Keratinocyte (primary cell): Measurements from ENCODE around the gene GPX4. TPM values are rescaled to one million over a fixed set of nuclear protein-coding genes. Genes with fewer than 3 reads are reported as not detected.

ENCODE experiments used
- DNase-seq: peaks from one replicate; pipeline ENCODE4 v3.0.0-alpha.2; 2011; ENCODE audit warnings: low read depth, missing footprints, low spot score
- FAIRE-seq: peaks from 2 replicates; lab custom pipeline; 2011; peaks lifted over from hg19 to GRCh38; lab: Jason Lieb, UNC
- H2AFZ ChIP-seq: 2 replicates; pipeline ENCODE4 v1.6.0; 2012; ENCODE audit warnings: low read length, control low read depth, inconsistent platforms; ENCODE audit not compliant: control insufficient read depth
- H3K27ac ChIP-seq: 2 replicates; pipeline ENCODE4 v1.5.1; 2011; ENCODE audit warnings: low read length; ENCODE audit not compliant: control insufficient read depth, insufficient read depth
- H3K27me3 ChIP-seq: 3 replicates; pipeline ENCODE4 v1.6.0; 2011; ENCODE audit warnings: low read length; ENCODE audit not compliant: control insufficient read depth, insufficient read depth; ENCODE audit errors: extremely low read depth
- H3K36me3 ChIP-seq, 2 experiments: 2 replicates in 1 of 2; 3 replicates in 1 of 2; pipeline ENCODE4 v1.5.1; 2011; ENCODE audit warnings: low read length in 2 of 2, mild to moderate bottlenecking in 1 of 2; ENCODE audit not compliant: control insufficient read depth in 2 of 2, insufficient read depth in 2 of 2; ENCODE audit errors: extremely low read depth in 1 of 2
- H3K4me1 ChIP-seq: 3 replicates; pipeline ENCODE4 v1.5.1; 2011; ENCODE audit warnings: low read length; ENCODE audit not compliant: control insufficient read depth, insufficient read depth; ENCODE audit errors: extremely low read depth
- H3K4me2 ChIP-seq: 3 replicates; pipeline ENCODE4 v1.6.0; 2011; ENCODE audit warnings: low read depth, low read length; ENCODE audit not compliant: control insufficient read depth, insufficient read depth; ENCODE audit errors: extremely low read depth
- H3K4me3 ChIP-seq, 3 experiments: fragments of 200-600 bp in 1 of 3; sonication (generic) in 1 of 3; 2 replicates in 2 of 3; 3 replicates in 1 of 3; pipeline ENCODE4 v1.5.1; 2011 to 2016; ENCODE audit warnings: low read length in 3 of 3, mild to moderate bottlenecking in 3 of 3, control low read depth in 2 of 3, inconsistent platforms in 1 of 3, low read depth in 1 of 3, mixed read lengths in 1 of 3, mixed run types in 1 of 3, moderate library complexity in 1 of 3; ENCODE audit not compliant: control insufficient read depth in 2 of 3, insufficient read depth in 2 of 3; ENCODE audit errors: extremely low read depth in 1 of 3
- H3K79me2 ChIP-seq: 2 replicates; pipeline ENCODE4 v1.6.0; 2012; ENCODE audit warnings: low read length; ENCODE audit not compliant: control insufficient read depth, insufficient read depth
- H3K9ac ChIP-seq: 3 replicates; pipeline ENCODE4 v1.6.0; 2011; ENCODE audit warnings: low read length; ENCODE audit not compliant: control insufficient read depth, insufficient read depth; ENCODE audit errors: extremely low read depth
- H3K9me1 ChIP-seq: 3 replicates; pipeline ENCODE4 v1.6.0; 2011; ENCODE audit warnings: low read length; ENCODE audit not compliant: control insufficient read depth, insufficient read depth; ENCODE audit errors: extremely low read depth
- H3K9me3 ChIP-seq: 2 replicates; pipeline ENCODE4 v1.5.1; 2012; ENCODE audit warnings: low read depth, low read length; ENCODE audit not compliant: control insufficient read depth
- H4K20me1 ChIP-seq: 3 replicates; pipeline ENCODE4 v1.6.0; 2011; ENCODE audit warnings: low read length; ENCODE audit not compliant: control insufficient read depth, insufficient read depth; ENCODE audit errors: extremely low read depth
- EZH2 ChIP-seq: IDR thresholded peaks from one replicate; pipeline ENCODE4 v1.6.1; 2012; ENCODE audit warnings: inconsistent platforms, mild to moderate bottlenecking, low read length, moderate library complexity
- dilution Hi-C: fragments of 300-500 bp; cut with MboI; formaldehyde crosslinking; loops from one replicate; pipeline ENCODE4 v1.7.0; 2020; ENCODE audit warnings: low sequenced_read_pairs; ENCODE audit not compliant: extremely low pct_ligation_motif_present
- polyA plus RNA-seq, 5 experiments: library from polyadenylated mRNA; depleted of rRNA in 3 of 5; stranded (reverse) in 3 of 5; stranded (forward) in 1 of 5; unstranded in 1 of 5; fragments of >200 nt; gene quantifications; 1 replicate in 1 of 5; 2 replicates in 3 of 5; 3 replicates in 1 of 5; pipeline versions ENCODE4 v1.2.1 to v1.2.3, GENCODE V29; 2011 to 2012; ENCODE audit warnings: missing spikeins in 2 of 5, low read depth in 1 of 5, low replicate concordance in 1 of 5
- TF ChIP-seq, protein P1 (sequence below), 3 experiments: IDR thresholded peaks in 1 of 3; conservative IDR thresholded peaks in 1 of 3; optimal IDR thresholded peaks in 1 of 3; 2 replicates in 2 of 3; 3 replicates in 1 of 3; pipeline versions ENCODE3 to v1.5.1; 2011; ENCODE audit warnings: low read length in 3 of 3, mild to moderate bottlenecking in 3 of 3, moderate library complexity in 2 of 3, control low read depth in 1 of 3, inconsistent platforms in 1 of 3; ENCODE audit not compliant: insufficient read depth in 2 of 3; ENCODE audit errors: extremely low read depth in 1 of 3

Gene GPX4
- polyA plus RNA-seq, 1 donor (not counting 4 experiments of a cell fraction or from before 2014, with no cell fraction given): 193 TPM

DNA sequence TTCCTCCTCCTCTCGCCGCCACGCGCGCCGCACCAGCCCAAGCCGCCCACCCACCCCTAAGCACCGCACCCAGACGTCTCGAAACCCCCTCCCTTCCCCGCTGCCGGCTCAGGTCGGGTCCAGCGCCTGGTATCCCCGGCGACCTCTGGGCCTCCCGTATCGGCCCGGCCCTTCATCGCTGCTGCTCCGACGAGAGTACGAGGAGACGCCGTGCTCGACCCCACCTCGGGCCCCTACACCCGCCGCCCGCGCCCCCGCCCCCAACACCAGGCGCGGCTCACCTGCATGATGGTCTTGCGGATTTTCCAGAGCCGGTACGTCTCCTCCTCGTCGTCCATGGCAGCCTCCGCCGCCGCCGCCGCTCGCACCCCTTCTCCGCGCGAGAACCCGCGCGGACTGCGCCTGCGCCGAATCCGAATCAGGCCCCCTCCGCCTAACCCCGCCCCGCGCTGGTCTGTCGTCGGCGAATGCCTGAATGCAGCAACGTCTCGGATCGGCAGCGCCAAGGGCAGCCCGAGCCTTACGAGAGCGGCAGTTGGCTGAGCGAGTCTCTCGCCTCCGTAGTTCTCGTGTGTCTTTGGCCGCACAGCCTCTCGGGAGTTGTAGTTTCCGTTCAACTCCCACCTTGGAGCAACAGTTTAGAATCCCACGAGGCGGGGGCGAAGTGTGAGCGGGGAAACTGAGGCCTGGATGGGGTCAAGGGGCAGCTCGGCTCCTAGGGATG lies 8.7 kb upstream of the GPX4 start, which contains the start of gene POLR2E:
Gene POLR2E (minus strand): TSS at position 398 of the 724 bp plus-strand sequence. CDS start 60 bp downstream, at position 338.
- Histone ChIP-seq H3K36me3 (peaks cover 8 to 11% of the 10 kb centered on the region in 2 experiments), H3K79me2 (peaks cover 33% of the 10 kb centered on the region), H3K4me2 (peak within 1 kb of the TSS; percentile 78), H3K9me1 (no peaks in the 10 kb centered on the region), H3K4me1 (peaks cover 18% of the 10 kb centered on the region), H3K27ac (peak within 1 kb of the TSS; percentile 64), H3K27me3 (no peaks in the 10 kb centered on the region), H3K9ac (peak within 1 kb of the TSS; percentile 91), H3K9me3 (peaks cover 2% of the 10 kb centered on the region), H4K20me1 (no peaks in the 10 kb centered on the region), H2AFZ (peak within 1 kb of the TSS; percentile 30), H3K4me3 (peak within 1 kb of the TSS; percentile 66 to 93 (median 72))
- FAIRE-seq (peak; percentile 44), DNase-seq (peak; percentile 82)
- no peak for TF ChIP-seq EZH2
- TF ChIP-seq, protein P1, sequence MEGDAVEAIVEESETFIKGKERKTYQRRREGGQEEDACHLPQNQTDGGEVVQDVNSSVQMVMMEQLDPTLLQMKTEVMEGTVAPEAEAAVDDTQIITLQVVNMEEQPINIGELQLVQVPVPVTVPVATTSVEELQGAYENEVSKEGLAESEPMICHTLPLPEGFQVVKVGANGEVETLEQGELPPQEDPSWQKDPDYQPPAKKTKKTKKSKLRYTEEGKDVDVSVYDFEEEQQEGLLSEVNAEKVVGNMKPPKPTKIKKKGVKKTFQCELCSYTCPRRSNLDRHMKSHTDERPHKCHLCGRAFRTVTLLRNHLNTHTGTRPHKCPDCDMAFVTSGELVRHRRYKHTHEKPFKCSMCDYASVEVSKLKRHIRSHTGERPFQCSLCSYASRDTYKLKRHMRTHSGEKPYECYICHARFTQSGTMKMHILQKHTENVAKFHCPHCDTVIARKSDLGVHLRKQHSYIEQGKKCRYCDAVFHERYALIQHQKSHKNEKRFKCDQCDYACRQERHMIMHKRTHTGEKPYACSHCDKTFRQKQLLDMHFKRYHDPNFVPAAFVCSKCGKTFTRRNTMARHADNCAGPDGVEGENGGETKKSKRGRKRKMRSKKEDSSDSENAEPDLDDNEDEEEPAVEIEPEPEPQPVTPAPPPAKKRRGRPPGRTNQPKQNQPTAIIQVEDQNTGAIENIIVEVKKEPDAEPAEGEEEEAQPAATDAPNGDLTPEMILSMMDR (optimal IDR thresholded peaks at IDR 0.05 in 1 of 3, IDR thresholded peaks at IDR 0.05 in 1 of 3, conservative IDR thresholded peaks at IDR 0.05 in 1 of 3; ENCODE audit: extremely low read depth in 1 of 3, insufficient read depth in 2 of 3, low read length in 3 of 3): no peak
- dilution Hi-C loops: no loop called here

DNA sequence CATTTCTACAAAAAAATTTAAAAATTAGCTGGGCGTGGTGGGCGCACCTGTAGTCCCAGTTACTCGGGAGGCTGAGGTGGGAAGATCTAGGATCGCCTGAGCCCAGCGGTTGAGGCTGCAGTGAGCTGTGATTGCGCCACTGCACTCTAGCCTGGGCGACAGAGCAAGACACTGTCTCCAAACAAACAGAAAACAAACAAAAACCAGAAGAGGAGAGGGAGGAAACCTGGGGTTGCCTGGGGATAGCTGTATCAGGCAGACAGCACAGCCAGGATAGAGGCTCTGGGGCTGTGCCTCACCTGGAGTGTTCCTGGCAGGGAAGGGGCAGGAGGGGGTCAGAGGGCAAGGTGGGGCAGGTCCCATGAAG lies 6.0 kb upstream of the GPX4 start:
- Histone ChIP-seq H3K27ac (no peak overlapping the region), H3K4me1 (peaks cover 31% of the 10 kb centered on the region), H3K9ac (no peak overlapping the region), H2AFZ (no peak overlapping the region), H4K20me1 (no peaks in the 10 kb centered on the region), H3K9me3 (peaks cover 2% of the 10 kb centered on the region), H3K79me2 (peaks cover 24% of the 10 kb centered on the region), H3K4me3 (no peak overlapping the region), H3K36me3 (no peaks in the 10 kb centered on the region), H3K9me1 (no peaks in the 10 kb centered on the region), H3K4me2 (no peak overlapping the region), H3K27me3 (no peaks in the 10 kb centered on the region)
- dilution Hi-C loops: no loop called here
- FAIRE-seq: no peak
- TF ChIP-seq, protein P1 (optimal IDR thresholded peaks at IDR 0.05 in 1 of 3, IDR thresholded peaks at IDR 0.05 in 1 of 3, conservative IDR thresholded peaks at IDR 0.05 in 1 of 3; ENCODE audit: extremely low read depth in 1 of 3, insufficient read depth in 2 of 3, low read length in 3 of 3): no peak
- no peak for TF ChIP-seq EZH2
- no peak for DNase-seq
